HCT116 (cell line): Measurements from ENCODE around the gene MEOX1. TPM values are rescaled to one million over a fixed set of nuclear protein-coding genes. Genes with fewer than 3 reads are reported as not detected.

ENCODE experiments used
- ATAC-seq: fragments of 200-7000 bp; cut with Tn5 transposase; 2 replicates; pipeline ENCODE4 v1.9.1; 2020; ENCODE audit warnings: mild to moderate bottlenecking, moderate library complexity
- BruUV-seq: library from RNA; stranded (reverse); fragments of 400-500 nt; replicated peaks from 2 replicates; lab custom pipeline; 2021; lab: Mats Ljungman, UMichigan
- CTCF ChIA-PET: fragments of 300-600 bp; sonication (Branson Sonifier 250); formaldehyde crosslinking; loops from one replicate; lab custom pipeline; 2021; ENCODE audit warnings: antibody characterized with exemption; lab: Charles Lee
- POLR2A ChIA-PET: fragments of 300-600, 350-600 bp; sonication (Branson Sonifier 250); formaldehyde crosslinking; loops from one replicate; lab custom pipeline; 2021; ENCODE audit warnings: antibody characterized with exemption; lab: Charles Lee
- RAD21 ChIA-PET, 2 experiments: fragments of 300-600 bp; sonication (Branson Sonifier 250); formaldehyde crosslinking; loops; one replicate each; lab custom pipeline; 2023; ENCODE audit warnings: low total read pairs in 2 of 2; ENCODE audit not compliant: uncharacterized antibody in 2 of 2, unreplicated experiment in 2 of 2, low non-redundant PET in 1 of 2; lab: Charles Lee
- DNase-seq: peaks from one replicate; pipeline ENCODE4 v3.0.0-alpha.2; 2010; ENCODE audit warnings: low read depth, low spot score
- H2AFZ ChIP-seq: fragments of 200-600 bp; shearing (Covaris generic), sonication (generic); 2 replicates; pipeline ENCODE4 v1.6.1; 2017; ENCODE audit warnings: low read depth, mixed run types, mixed read lengths, antibody characterized with exemption, low read length; ENCODE audit not compliant: poor library complexity, severe bottlenecking
- H3K27ac ChIP-seq: 2 replicates; pipeline ENCODE4 v1.5.1; 2012; ENCODE audit warnings: low read depth, low read length
- H3K27me3 ChIP-seq: fragments of 200-600 bp; sonication (generic); 2 replicates; pipeline ENCODE4 v1.6.1; 2016; ENCODE audit warnings: mixed run types, low read length, mixed read lengths; ENCODE audit not compliant: insufficient read depth
- H3K36me3 ChIP-seq, 2 experiments: fragments of 200-500 bp in 1 of 2; fragments of 200-600 bp in 1 of 2; sonication (Bioruptor generic) in 1 of 2; sonication (generic) in 1 of 2; 2 replicates each; pipeline versions ENCODE4 v1.5.1 to v1.6.1; 2014 to 2016; ENCODE audit warnings: low read length in 2 of 2, inconsistent platforms in 1 of 2, mixed read lengths in 1 of 2, mixed run types in 1 of 2; ENCODE audit not compliant: insufficient read depth in 2 of 2, control insufficient read depth in 1 of 2
- H3K4me1 ChIP-seq, 2 experiments: fragments of 200-600 bp in 1 of 2; sonication (generic) in 1 of 2; 2 replicates each; pipeline versions ENCODE4 v1.5.1 to v1.6.1; 2012 to 2017; ENCODE audit warnings: low read length in 2 of 2, inconsistent platforms in 1 of 2, mild to moderate bottlenecking in 1 of 2, mixed read lengths in 1 of 2, mixed run types in 1 of 2, moderate library complexity in 1 of 2; ENCODE audit not compliant: insufficient read depth in 2 of 2, control insufficient read depth in 1 of 2
- H3K4me2 ChIP-seq: fragments of 200-600 bp; sonication (generic); 2 replicates; pipeline ENCODE4 v1.6.1; 2017; ENCODE audit warnings: mixed run types, low read length, mixed read lengths
- H3K4me3 ChIP-seq, 2 experiments: fragments of 200-600 bp in 1 of 2; sonication (generic) in 1 of 2; replicated peaks in 1 of 2; 2 replicates each; pipeline ENCODE4 v1.5.1; 2011 to 2016; ENCODE audit warnings: low read length in 2 of 2, control low read depth in 1 of 2, low read depth in 1 of 2, mild to moderate bottlenecking in 1 of 2, mixed read lengths in 1 of 2, mixed run types in 1 of 2
- H3K79me2 ChIP-seq: fragments of 200-600 bp; sonication (generic); 2 replicates; pipeline ENCODE4 v1.6.1; 2017; ENCODE audit warnings: mild to moderate bottlenecking, mixed run types, low read length, moderate library complexity, mixed read lengths; ENCODE audit not compliant: insufficient read depth
- H3K9ac ChIP-seq: fragments of 200-600 bp; sonication (generic); 2 replicates; pipeline ENCODE4 v1.6.1; 2016; ENCODE audit warnings: low read length, mixed read lengths
- H3K9me2 ChIP-seq: fragments of 200-600 bp; sonication (generic), shearing (Covaris generic); 2 replicates; pipeline ENCODE4 v1.6.1; 2017; ENCODE audit warnings: mixed run types, mild to moderate bottlenecking, moderate library complexity; ENCODE audit not compliant: insufficient read depth
- H3K9me3 ChIP-seq, 2 experiments: fragments of 200-500 bp in 1 of 2; fragments of 200-600 bp in 1 of 2; sonication (Bioruptor generic) in 1 of 2; sonication (generic) in 1 of 2; 2 replicates each; pipeline ENCODE4 v1.6.1; 2014 to 2017; ENCODE audit warnings: low read length in 2 of 2, mixed read lengths in 2 of 2, inconsistent platforms in 1 of 2, low read depth in 1 of 2, mild to moderate bottlenecking in 1 of 2, mixed run types in 1 of 2, moderate library complexity in 1 of 2; ENCODE audit not compliant: control insufficient read depth in 1 of 2, insufficient read depth in 1 of 2
- H4K20me1 ChIP-seq: fragments of 200-600 bp; sonication (generic), shearing (Covaris generic); 2 replicates; pipeline ENCODE4 v1.6.1; 2017; ENCODE audit warnings: mixed run types, mild to moderate bottlenecking, moderate library complexity; ENCODE audit not compliant: insufficient read depth
- CBX3 ChIP-seq: IDR thresholded peaks from 2 replicates; pipeline ENCODE4 v1.6.1; 2012; ENCODE audit warnings: low read depth
- CEBPB ChIP-seq: IDR thresholded peaks from 2 replicates; pipeline ENCODE4 v1.6.1; 2012; ENCODE audit warnings: low read depth
- CTCF ChIP-seq, 3 experiments: fragments of 200-600 bp in 1 of 3; sonication (generic) in 1 of 3; IDR thresholded peaks in 2 of 3; conservative IDR thresholded peaks in 1 of 3; 2 replicates each; pipeline ENCODE4 v1.5.1; 2012 to 2017; ENCODE audit warnings: low read depth in 2 of 3, low read length in 2 of 3, antibody characterized with exemption in 1 of 3, borderline replicate concordance in 1 of 3, control low read depth in 1 of 3, mild to moderate bottlenecking in 1 of 3, mixed read lengths in 1 of 3, mixed run types in 1 of 3, moderate library complexity in 1 of 3; ENCODE audit not compliant: insufficient read depth in 1 of 3
- ELF1 ChIP-seq: IDR thresholded peaks from 2 replicates; pipeline ENCODE4 v1.6.1; 2012; ENCODE audit warnings: low read depth, borderline replicate concordance
- EZH2phosphoT487 ChIP-seq: fragments of 200-600 bp; IDR thresholded peaks from 2 replicates; pipeline ENCODE4 v1.6.1; 2018; ENCODE audit warnings: antibody characterized with exemption, borderline replicate concordance
- FOSL1 ChIP-seq: IDR thresholded peaks from 2 replicates; pipeline ENCODE4 v1.6.1; 2012; ENCODE audit warnings: low read depth
- POLR2AphosphoS5 ChIP-seq: IDR thresholded peaks from 2 replicates; pipeline ENCODE4 v1.6.1; 2011; ENCODE audit warnings: mild to moderate bottlenecking, low read depth, low read length, moderate library complexity
- RAD21 ChIP-seq: IDR thresholded peaks from 2 replicates; pipeline ENCODE4 v1.6.1; 2012; ENCODE audit warnings: low read depth, mild to moderate bottlenecking
- REST ChIP-seq: IDR thresholded peaks from 2 replicates; pipeline ENCODE4 v1.6.1; 2012; ENCODE audit warnings: low read depth
- SIN3A ChIP-seq: IDR thresholded peaks from 2 replicates; pipeline ENCODE4 v1.6.1; 2012; ENCODE audit warnings: low read depth
- SP1 ChIP-seq: IDR thresholded peaks from 2 replicates; pipeline ENCODE4 v1.6.1; 2012; ENCODE audit warnings: low read depth
- YY1 ChIP-seq: IDR thresholded peaks from 2 replicates; pipeline ENCODE4 v1.6.1; 2011; ENCODE audit warnings: low read length, low read depth, moderate library complexity, mild to moderate bottlenecking; ENCODE audit not compliant: insufficient replicate concordance; ENCODE audit errors: extremely low read depth
- ZFX ChIP-seq: fragments of 450-650 bp; IDR thresholded peaks from 2 replicates; pipeline ENCODE4 v1.6.1; 2017
- ZNF274 ChIP-seq: fragments of 200-500 bp; sonication (Bioruptor generic); IDR thresholded peaks from 2 replicates; pipeline ENCODE4 v1.6.1; 2014; ENCODE audit warnings: mild to moderate bottlenecking, low read depth, low read length, inconsistent platforms
- intact Hi-C: fragments of 100-400 bp; cut with micrococcal nuclease; formaldehyde crosslinking; loops from 2 replicates; pipeline ENCODE4 v1.10.0; 2022
- total RNA-seq: library from RNA; stranded (reverse); gene quantifications from one replicate; pipeline ENCODE4 v1.2.1, GENCODE V29; 2021; ENCODE audit not compliant: unreplicated experiment

The MEOX1 gene
- total RNA-seq, 1 experiment from 2014 or later, result not detected

- RAD21 ChIA-PET, result no interaction called here
- POLR2A ChIA-PET, result no interaction called here
- no peak overlapping the region for H3K27ac ChIP-seq
- H3K36me3 ChIP-seq, result no peaks in the 10 kb centered on the region
- CTCF ChIA-PET, result no interaction called here
- no TSS peak for BruUV-seq
- no peaks in the 10 kb centered on the region for H3K27me3 ChIP-seq
- no peaks in the 10 kb centered on the region for H3K4me1 ChIP-seq
- no peaks in the 10 kb centered on the region for H3K79me2 ChIP-seq
- H3K9me2 ChIP-seq, result no peaks in the 10 kb centered on the region
- intact Hi-C loops, result no loop called here
- no peaks in the 10 kb centered on the region for H4K20me1 ChIP-seq
- TF ChIP-seq ZFX (no peak), POLR2AphosphoS5 (no peak), ZNF274 (no peak), YY1 (no peak), RAD21 (no peak), FOSL1 (no peak), SP1 (no peak), SIN3A (no peak), EZH2phosphoT487 (no peak), CBX3 (no peak)
- no peak overlapping the region for H2AFZ ChIP-seq
- DNase-seq (no peak), ATAC-seq (no peak)
- no peak overlapping the region for H3K4me2 ChIP-seq
- no peaks in the 10 kb centered on the region for H3K9me3 ChIP-seq
- H3K4me3 ChIP-seq, result no peak overlapping the region
- no peak overlapping the region for H3K9ac ChIP-seq
Observed at GRCh38 chr17:43637563-43638323, 24.0 kb downstream of the MEOX1 start.

- no peak for DNase-seq
- Histone ChIP-seq H3K27ac (no peak overlapping the region), H3K79me2 (no peaks in the 10 kb centered on the region), H3K9ac (no peak overlapping the region), H3K9me2 (no peaks in the 10 kb centered on the region), H2AFZ (no peak overlapping the region), H3K36me3 (no peaks in the 10 kb centered on the region), H3K27me3 (no peaks in the 10 kb centered on the region), H3K4me2 (no peak overlapping the region), H3K9me3 (no peaks in the 10 kb centered on the region), H4K20me1 (no peaks in the 10 kb centered on the region), H3K4me1 (no peaks in the 10 kb centered on the region), H3K4me3 (no peak overlapping the region)
- RAD21 ChIA-PET, result no interaction called here
- intact Hi-C loops, result no loop called here
- POLR2A ChIA-PET, result no interaction called here
- no TSS peak for BruUV-seq
- CTCF ChIA-PET, result no interaction called here
- ATAC-seq, result no peak
- no peak for TF ChIP-seq CTCF (IDR thresholded peaks at IDR 0.05 in 2 of 3, conservative IDR thresholded peaks at IDR 0.05 in 1 of 3; ENCODE audit: borderline replicate concordance in 1 of 3, insufficient read depth in 1 of 3, low read depth in 2 of 3, low read length in 2 of 3)
- TF ChIP-seq REST, result no peak
- no peak for TF ChIP-seq FOSL1
- TF ChIP-seq EZH2phosphoT487, result no peak
- no peak for TF ChIP-seq ZFX
- no peak for TF ChIP-seq CEBPB
- TF ChIP-seq POLR2AphosphoS5, result no peak
- no peak for TF ChIP-seq YY1
- TF ChIP-seq ELF1, result no peak
Observed at GRCh38 chr17:43636426-43636825, 25.3 kb downstream of the MEOX1 start.
